NCI-H345 (cell line): ENCODE results near the gene EPHA6.
"Not testable (repeated sequence)": the region's sequence is repeated elsewhere in the genome, so short reads cannot be mapped to it uniquely, and the experiment has no call there.

ENCODE experiments used
- DNase-seq: peaks from one replicate; lab custom pipeline; 2025; lab: John Stamatoyannopoulos, UW

EPHA6 gene

GRCh38 chr3:97025612-97026011 is 211.2 kb downstream of the EPHA6 start:
- not testable (repeated sequence) for DNase-seq

- no peak for DNase-seq
These were observed 215.6 kb downstream of the EPHA6 start for GRCh38 chr3:97029972-97030371.

GRCh38 chr3:97037294-97037943 is 223.0 kb downstream of the EPHA6 start:
- DNase-seq: no peak

- no peak for DNase-seq
These were observed 229.0 kb downstream of the EPHA6 start for GRCh38 chr3:97043411-97043810.

GRCh38 chr3:97057365-97057764 is 243.0 kb downstream of the EPHA6 start:
- no peak for DNase-seq

- no peak for DNase-seq
These were observed 244.8 kb downstream of the EPHA6 start for GRCh38 chr3:97059168-97059567.

- no peak for DNase-seq
These were observed 252.1 kb downstream of the EPHA6 start for GRCh38 chr3:97066531-97066930.

GRCh38 chr3:97070302-97070701 is 255.9 kb downstream of the EPHA6 start:
- DNase-seq: no peak

GRCh38 chr3:97074546-97074945 is 260.2 kb downstream of the EPHA6 start:
- DNase-seq: no peak

GRCh38 chr3:97076673-97077072 is 262.3 kb downstream of the EPHA6 start:
- DNase-seq: no peak

GRCh38 chr3:97089621-97090020 is 275.2 kb downstream of the EPHA6 start:
- DNase-seq: no peak

- DNase-seq: no peak
These were observed 288.2 kb downstream of the EPHA6 start for GRCh38 chr3:97102641-97103040.

- DNase-seq: no peak
These were observed 291.7 kb downstream of the EPHA6 start for GRCh38 chr3:97105989-97106651.

- DNase-seq: no peak
These were observed 292.2 kb downstream of the EPHA6 start for GRCh38 chr3:97106652-97106989.

- no peak for DNase-seq
These were observed 293.7 kb downstream of the EPHA6 start for GRCh38 chr3:97108136-97108535.

GRCh38 chr3:97111244-97111643 is 296.9 kb downstream of the EPHA6 start:
- DNase-seq: no peak

GRCh38 chr3:97121386-97121785 is 307.0 kb downstream of the EPHA6 start:
- peak; percentile 8 for DNase-seq

GRCh38 chr3:97125902-97126499 is 311.6 kb downstream of the EPHA6 start:
- DNase-seq: no peak

GRCh38 chr3:97131476-97131875 is 317.1 kb downstream of the EPHA6 start:
- no peak for DNase-seq

- no peak for DNase-seq
These were observed 324.6 kb downstream of the EPHA6 start for GRCh38 chr3:97138914-97139541.

GRCh38 chr3:97148931-97149330 is 334.5 kb downstream of the EPHA6 start:
- no peak for DNase-seq

- DNase-seq: no peak
These were observed 346.8 kb downstream of the EPHA6 start for GRCh38 chr3:97161169-97161568.

- no peak for DNase-seq
These were observed 362.8 kb downstream of the EPHA6 start for GRCh38 chr3:97177242-97177641.
